ENCODE results near the gene UMODL1. TPM values are rescaled to one million over a fixed set of nuclear protein-coding genes. Genes with fewer than 3 reads are reported as not detected.
A peak's percentile ranks its signal among the peaks of the same experiment; 100 is the strongest.
"Not testable (repeated sequence)": the region's sequence is repeated elsewhere in the genome, so short reads cannot be mapped to it uniquely, and the experiment has no call there.

Gene UMODL1
- total RNA-seq, 1 donor from 2014 or later: not detected

DNA sequence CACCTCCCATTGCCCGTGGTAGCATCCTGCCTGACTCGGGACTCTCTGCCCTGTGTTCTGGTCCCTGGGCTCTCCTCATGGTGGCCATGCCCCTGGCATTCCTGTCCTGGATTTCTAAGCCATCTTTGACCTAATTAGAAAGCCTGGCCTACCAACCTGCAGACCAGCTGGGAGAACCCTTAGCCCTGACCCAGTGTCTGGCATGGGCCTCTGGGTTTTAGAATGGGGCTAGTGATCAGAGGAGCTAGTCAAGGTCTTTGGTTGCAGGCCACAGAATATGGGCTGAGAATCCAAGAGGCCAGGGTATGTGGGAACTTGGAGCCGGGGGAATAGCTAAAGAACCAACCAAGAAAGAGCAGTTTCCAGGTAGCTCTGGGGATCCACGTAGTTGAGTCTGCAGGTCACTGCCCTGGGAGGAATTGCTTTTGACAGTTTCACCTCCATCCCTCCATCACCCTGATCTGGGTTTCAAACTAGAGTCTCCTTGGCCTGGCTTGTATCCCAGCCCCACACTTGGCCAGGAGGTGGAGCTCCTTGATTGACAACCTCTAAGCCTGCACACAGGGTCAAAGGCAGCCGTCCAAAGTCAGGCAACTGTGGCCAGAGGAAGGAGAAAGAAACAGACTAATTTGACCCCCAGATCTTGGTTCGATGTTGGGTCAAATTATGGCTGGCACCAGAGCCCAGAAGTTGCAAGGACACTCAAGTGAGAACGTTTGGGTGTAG is 93.1 kb downstream of the UMODL1 start:
- Mint-ChIP-seq H3K36me3 (ENCODE audit: low read depth) (no peaks in the 10 kb centered on the region), H3K27me3 (no peaks in the 10 kb centered on the region), H3K9me3 (no peaks in the 10 kb centered on the region), H3K4me3 (no peak overlapping the region), H3K27ac (no peak overlapping the region), H3K4me1 (peaks cover 25% of the 10 kb centered on the region)
- DNase-seq: peak; percentile 88
- intact Hi-C loops (cut with micrococcal nuclease): loop anchor here (1.0 to 2.0 kb wide), 2 partner anchors 94 to 287 kb away; no protein-coding TSS in a partner anchor

DNA sequence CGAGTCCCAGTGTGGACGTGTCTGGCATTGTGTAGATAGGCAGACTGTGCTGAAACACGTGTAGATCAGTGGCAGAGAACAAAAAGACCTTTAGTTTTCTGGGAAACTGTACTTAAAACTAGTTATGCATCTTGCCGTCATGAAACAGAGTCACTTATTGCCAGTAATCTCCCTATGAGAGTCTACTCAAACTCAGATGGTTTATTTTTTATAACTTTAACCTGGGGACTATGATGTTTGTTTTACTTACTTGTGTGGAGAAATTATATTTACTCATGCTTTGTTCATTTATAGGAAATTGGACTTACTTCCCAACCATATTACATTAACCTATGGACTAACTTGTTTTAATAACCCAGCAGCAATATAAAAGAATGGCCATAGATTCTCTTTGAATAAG is 93.7 kb downstream of the UMODL1 start:
- Mint-ChIP-seq H3K4me3 (no peak overlapping the region), H3K36me3 (ENCODE audit: low read depth) (no peaks in the 10 kb centered on the region), H3K4me1 (peaks cover 25% of the 10 kb centered on the region), H3K27me3 (no peaks in the 10 kb centered on the region), H3K27ac (no peak overlapping the region), H3K9me3 (no peaks in the 10 kb centered on the region)
- intact Hi-C loops (cut with micrococcal nuclease): loop anchor here (1.0 to 2.0 kb wide), 2 partner anchors 93 to 286 kb away; no protein-coding TSS in a partner anchor
- DNase-seq: no peak

DNA sequence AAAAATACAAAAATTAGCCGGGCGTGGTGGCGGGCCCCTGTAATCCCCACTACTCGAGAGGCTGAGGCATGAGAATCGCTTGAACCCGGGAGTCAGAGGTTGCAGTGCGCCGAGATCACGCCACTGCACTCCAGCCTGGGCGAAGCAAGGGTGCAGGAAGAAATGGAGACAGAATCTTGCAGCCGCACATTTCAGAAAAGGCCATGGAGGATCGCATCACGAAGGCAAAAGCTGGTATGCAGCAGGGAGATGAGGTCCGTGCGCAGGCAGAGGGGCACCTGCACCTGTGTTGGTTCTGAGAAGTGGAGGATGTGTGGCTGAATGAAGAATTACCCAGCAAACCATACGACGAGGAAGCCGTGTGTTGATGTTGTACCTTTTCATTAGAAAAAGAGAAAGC is 94.8 kb downstream of the UMODL1 start:
- H3K36me3 Mint-ChIP-seq (ENCODE audit: low read depth): no peaks in the 10 kb centered on the region
- H3K4me1 Mint-ChIP-seq: peaks cover 23% of the 10 kb centered on the region
- no peak overlapping the region for H3K27ac Mint-ChIP-seq
- no peak overlapping the region for H3K4me3 Mint-ChIP-seq
- no peak for DNase-seq
- H3K9me3 Mint-ChIP-seq: no peaks in the 10 kb centered on the region
- no peaks in the 10 kb centered on the region for H3K27me3 Mint-ChIP-seq
- intact Hi-C loops (cut with micrococcal nuclease): loop anchor here (2.0 kb wide), 1 partner anchor 285 kb away; no protein-coding TSS in a partner anchor

DNA sequence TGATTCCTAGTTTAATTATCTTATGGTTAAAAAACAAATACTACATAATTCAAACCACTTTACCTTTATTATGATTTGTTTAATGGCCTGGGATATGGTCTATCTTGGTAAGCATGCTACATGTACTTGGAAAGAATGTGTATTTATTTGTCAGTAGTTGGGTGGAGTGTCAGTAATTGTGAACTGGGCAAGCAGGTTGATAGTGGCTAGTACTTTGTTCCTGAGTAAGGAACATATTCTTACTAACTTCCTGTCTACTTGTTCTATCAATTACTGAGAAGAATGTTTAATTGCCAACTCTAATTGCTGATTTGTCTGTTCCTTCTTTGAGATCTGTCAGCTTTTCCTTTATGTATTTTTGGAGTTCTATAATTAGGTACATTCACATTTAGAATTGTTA is 98.6 kb downstream of the UMODL1 start:
- Mint-ChIP-seq H3K36me3 (ENCODE audit: low read depth) (no peaks in the 10 kb centered on the region), H3K27me3 (no peaks in the 10 kb centered on the region), H3K4me3 (no peak overlapping the region), H3K4me1 (no peaks in the 10 kb centered on the region), H3K9me3 (no peaks in the 10 kb centered on the region), H3K27ac (no peak overlapping the region)
- DNase-seq: no peak
- intact Hi-C loops (cut with micrococcal nuclease): no loop called here

DNA sequence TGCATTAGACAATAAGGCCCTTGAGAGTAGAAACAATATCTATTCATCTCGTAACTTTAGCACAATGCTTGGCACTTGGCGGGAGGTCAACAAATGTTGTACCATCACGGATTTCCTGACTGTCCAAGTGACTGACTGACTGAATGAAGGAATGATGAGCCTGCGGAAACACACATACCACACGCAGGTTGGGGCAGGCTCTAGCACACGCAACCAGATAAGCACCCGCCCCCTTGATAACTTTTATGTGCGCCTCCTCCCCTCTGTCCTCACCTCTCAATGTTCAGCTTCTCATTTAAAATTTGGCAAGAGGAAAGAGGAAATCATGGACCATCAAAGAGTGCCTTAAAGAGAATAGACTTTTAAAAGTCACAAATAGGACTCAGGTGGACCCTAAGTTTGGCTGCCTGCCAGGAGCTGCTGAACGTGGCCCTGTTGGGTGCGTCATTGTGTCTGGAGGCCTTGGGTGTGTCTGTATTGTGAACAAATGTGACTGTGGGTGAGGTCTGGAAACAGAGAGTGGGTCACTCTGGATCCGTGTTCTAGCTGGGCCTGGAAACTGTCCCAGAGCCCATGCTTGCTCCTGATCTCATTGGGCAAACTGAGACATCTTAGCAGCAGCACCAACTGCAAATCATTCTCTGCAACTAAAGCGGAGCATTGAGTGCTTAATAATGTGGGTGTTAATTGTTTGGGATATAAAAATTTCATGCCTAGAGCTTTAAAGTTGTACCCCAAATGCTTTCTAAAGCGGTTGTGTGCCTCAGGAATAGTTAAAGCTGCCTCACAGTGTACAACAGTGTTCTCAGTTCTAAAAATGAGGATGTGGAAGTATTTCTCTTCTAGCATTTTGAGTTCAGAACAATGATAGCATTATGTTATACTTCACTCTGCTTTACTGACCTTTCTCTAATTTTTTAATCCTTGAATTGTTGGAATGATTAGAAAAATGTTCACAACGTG is 100.3 kb downstream of the UMODL1 start:
- Mint-ChIP-seq H3K36me3 (ENCODE audit: low read depth) (no peaks in the 10 kb centered on the region), H3K27ac (no peak overlapping the region), H3K4me3 (no peak overlapping the region), H3K4me1 (no peaks in the 10 kb centered on the region), H3K27me3 (peaks cover 7% of the 10 kb centered on the region), H3K9me3 (no peaks in the 10 kb centered on the region)
- DNase-seq: no peak
- intact Hi-C loops (cut with micrococcal nuclease): no loop called here

DNA sequence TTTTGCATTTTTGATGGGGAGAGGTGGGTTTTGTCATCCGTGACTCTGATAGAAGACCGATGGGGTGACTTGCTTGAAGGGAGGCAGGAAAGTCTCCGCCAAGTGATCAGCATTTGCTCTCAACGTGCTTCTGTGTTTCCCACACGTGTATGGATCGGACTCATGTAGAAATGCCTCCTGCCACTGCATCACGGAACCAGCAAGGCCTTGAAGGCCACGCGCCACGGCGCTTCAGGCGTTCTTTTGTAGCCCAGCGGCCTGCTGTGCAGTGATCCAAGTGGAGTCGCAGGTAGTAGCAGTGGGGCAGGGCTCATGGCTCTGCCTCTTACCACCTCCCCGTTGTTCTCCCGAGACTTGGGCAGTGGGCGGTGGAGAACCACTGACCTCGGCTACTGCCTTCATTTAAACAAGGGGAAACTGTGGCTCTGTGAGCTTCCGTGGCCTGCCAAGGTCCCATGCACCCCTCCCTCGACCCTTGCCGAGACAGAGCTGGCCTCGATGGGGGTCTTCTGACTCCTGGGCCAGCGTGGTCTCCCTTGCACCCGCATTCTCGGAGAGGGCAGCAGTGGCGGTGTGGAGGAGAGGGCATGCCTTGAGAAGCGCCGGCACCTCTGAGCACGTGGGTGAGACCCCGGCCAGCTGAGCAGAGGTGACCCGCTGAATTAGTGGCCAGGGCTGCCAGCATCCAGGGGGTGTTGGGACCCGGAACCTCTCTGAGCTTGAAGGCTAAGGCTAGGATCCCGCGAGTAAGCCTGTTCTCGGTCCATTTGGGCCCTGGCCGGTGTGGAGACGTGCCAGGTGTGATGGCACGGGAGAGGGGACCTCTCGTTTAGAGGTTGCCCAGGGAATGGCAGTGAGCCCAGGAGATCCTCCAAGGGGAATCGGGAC is 101.7 kb downstream of the UMODL1 start:
- intact Hi-C loops (cut with micrococcal nuclease): no loop called here
- H3K4me3 Mint-ChIP-seq: no peak overlapping the region
- no peak for DNase-seq
- no peaks in the 10 kb centered on the region for H3K36me3 Mint-ChIP-seq (ENCODE audit: low read depth)
- H3K27ac Mint-ChIP-seq: no peak overlapping the region
- no peaks in the 10 kb centered on the region for H3K4me1 Mint-ChIP-seq
- H3K9me3 Mint-ChIP-seq: no peaks in the 10 kb centered on the region
- H3K27me3 Mint-ChIP-seq: peaks cover 15% of the 10 kb centered on the region

DNA sequence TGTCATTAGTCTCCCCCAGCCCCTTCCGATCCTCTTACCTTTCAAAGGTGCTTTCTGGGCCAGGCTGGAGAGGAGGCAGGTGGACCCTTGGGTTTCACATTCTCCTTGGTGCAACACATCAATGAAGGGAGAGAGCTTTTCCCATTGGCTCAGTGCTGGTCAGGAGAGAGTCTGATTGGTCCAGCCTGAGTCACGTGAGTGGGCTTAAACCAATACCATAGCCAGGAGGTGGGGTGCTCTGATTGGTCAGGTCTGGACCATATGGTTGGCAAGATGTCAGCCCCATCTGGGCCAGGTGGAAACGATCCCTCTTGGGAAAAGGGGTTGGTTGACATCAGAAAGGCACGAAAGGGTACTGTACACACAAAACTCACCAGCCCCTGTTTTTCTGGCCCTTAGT is 103.1 kb downstream of the UMODL1 start:
- no peaks in the 10 kb centered on the region for H3K4me1 Mint-ChIP-seq
- H3K4me3 Mint-ChIP-seq: no peak overlapping the region
- H3K36me3 Mint-ChIP-seq (ENCODE audit: low read depth): no peaks in the 10 kb centered on the region
- no peaks in the 10 kb centered on the region for H3K9me3 Mint-ChIP-seq
- intact Hi-C loops (cut with micrococcal nuclease): no loop called here
- peaks cover 21% of the 10 kb centered on the region for H3K27me3 Mint-ChIP-seq
- H3K27ac Mint-ChIP-seq: no peak overlapping the region
- DNase-seq: no peak

DNA sequence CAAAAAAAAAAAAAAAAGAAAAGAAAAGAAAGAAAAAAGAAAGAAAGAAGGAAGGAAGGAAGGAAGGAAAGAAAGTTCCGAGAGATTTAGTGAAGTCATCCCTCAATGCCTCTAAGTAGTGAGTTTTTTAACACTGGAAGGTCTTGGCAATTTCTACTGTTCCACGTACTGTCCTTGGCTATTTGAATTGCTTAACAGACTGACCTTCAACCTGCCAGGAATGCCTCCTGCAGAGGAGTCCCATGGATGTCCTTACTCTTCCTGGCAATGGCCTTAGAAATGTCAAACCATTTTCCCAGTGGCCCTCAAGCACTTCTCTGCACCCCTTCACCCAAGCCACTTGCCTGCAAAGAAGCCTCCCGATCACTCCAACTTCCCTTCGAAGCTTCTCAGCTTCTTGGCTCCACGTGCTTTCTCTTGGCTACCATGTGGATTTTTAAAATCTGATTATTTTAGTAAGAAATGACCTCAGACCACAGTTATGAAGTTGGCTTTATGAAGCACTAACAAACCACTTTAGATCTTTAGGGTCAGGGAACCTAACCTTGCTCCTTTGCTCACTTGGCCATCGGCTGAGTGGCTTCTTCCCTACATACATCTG is 104.1 kb downstream of the UMODL1 start:
- intact Hi-C loops (cut with micrococcal nuclease): no loop called here
- DNase-seq: no peak
- no peaks in the 10 kb centered on the region for H3K4me1 Mint-ChIP-seq
- no peak overlapping the region for H3K4me3 Mint-ChIP-seq
- H3K9me3 Mint-ChIP-seq: no peaks in the 10 kb centered on the region
- peaks cover 24% of the 10 kb centered on the region for H3K27me3 Mint-ChIP-seq
- no peaks in the 10 kb centered on the region for H3K36me3 Mint-ChIP-seq (ENCODE audit: low read depth)
- no peak overlapping the region for H3K27ac Mint-ChIP-seq

DNA sequence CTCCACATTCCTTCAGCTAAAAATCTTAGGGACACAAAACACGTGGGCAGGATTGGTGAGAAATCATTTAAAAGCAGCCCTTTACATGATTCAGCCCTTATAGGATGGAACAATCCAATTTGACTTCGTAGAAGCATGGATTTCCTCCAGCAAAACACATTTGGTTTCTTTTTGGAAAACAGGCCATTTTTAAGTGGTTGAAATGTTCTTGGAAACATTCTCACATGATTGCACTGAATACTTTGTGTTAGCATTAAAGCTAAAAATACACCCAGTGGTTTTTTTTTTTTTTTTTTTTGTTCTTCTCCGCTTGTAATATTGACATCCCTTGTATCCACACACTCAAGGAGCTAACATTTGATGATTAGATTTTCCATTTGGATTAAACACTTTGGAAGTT is 105.7 kb downstream of the UMODL1 start:
- no peaks in the 10 kb centered on the region for H3K36me3 Mint-ChIP-seq (ENCODE audit: low read depth)
- intact Hi-C loops (cut with micrococcal nuclease): no loop called here
- no peak for DNase-seq
- H3K4me1 Mint-ChIP-seq: no peaks in the 10 kb centered on the region
- H3K4me3 Mint-ChIP-seq: no peak overlapping the region
- H3K27me3 Mint-ChIP-seq: peaks cover 27% of the 10 kb centered on the region
- H3K27ac Mint-ChIP-seq: no peak overlapping the region
- no peaks in the 10 kb centered on the region for H3K9me3 Mint-ChIP-seq

DNA sequence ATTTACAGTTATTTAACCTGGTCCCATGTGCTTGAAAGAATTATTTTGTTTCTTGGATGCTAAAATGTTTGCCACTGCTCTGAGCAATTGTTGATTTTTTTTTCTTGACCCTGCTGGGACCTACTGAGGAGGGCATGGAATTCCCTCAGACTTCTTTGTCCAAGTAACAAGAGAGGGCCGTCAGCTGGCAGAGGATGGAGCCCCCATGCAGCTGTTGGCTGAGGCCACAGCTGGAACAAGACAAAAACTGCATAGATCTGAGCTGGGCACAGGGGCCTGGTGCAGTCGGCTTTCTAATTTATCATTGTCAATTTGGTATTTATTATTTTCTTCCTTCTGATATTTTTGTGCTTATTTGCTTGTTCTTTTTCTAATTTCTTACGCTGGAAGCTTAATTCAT is 108.2 kb downstream of the UMODL1 start:
- Mint-ChIP-seq H3K36me3 (ENCODE audit: low read depth) (no peaks in the 10 kb centered on the region), H3K27me3 (peaks cover 27% of the 10 kb centered on the region), H3K4me3 (no peak overlapping the region), H3K27ac (no peak overlapping the region), H3K4me1 (no peaks in the 10 kb centered on the region), H3K9me3 (no peaks in the 10 kb centered on the region)
- intact Hi-C loops (cut with micrococcal nuclease): no loop called here
- no peak for DNase-seq

DNA sequence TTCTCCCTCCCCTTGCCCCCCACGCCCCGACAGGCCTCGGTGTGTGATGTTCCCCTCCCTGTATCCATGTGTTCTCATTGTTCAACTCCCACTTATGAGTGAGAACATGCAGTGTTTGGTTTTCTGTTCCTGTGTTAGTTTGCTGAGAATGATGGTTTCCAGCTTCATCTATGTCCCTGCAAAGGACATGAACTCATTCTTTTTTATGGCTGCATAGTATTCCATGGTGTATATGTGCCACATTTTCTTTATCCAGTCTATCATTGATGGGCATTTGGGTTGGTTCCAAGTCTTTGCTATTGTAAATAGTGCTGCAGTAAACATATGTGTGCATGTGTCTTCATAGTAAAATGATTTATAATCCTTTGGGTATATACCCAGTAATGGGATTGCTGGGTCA is 108.9 kb downstream of the UMODL1 start:
- DNase-seq; H3K27ac Mint-ChIP-seq; intact Hi-C loops (cut with micrococcal nuclease); H3K36me3 Mint-ChIP-seq (ENCODE audit: low read depth); H3K4me1 Mint-ChIP-seq; H3K4me3 Mint-ChIP-seq; H3K9me3 Mint-ChIP-seq: not testable (repeated sequence)
- H3K27me3 Mint-ChIP-seq: peaks cover 27% of the 10 kb centered on the region

DNA sequence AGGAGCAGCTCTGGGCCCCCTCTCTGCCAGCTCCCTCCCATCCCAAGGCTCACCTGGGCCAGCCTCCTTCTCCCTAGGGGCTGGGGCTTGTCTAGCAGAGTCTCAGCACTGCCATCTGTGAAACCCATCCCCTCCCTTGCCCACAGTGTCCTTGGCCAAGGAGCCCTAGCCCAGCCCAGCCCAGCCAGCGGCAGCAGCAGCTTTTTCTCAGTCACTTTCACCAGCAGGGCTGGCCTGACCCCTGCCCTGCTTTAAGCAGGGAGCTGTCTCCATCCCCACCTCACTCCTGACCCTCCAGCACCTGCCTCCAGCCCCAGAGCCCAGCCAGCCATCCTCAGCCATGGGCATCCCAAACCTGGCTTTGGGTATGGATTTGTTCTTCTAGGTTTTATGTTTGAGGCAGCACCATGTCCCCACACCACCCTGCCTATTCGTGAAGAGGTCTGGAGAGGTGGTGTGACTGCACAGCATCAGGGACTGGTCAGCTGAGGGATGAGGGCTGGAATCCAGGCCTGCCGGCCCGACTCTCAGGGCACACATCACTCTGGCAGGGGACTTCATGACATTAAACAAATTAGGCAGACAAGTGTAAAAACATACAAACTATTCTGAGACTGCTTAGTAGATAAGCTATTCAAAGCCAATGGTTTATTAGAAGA is 111.7 kb downstream of the UMODL1 start:
- Mint-ChIP-seq H3K4me1 (peaks cover 23% of the 10 kb centered on the region), H3K27me3 (peaks cover 13% of the 10 kb centered on the region), H3K9me3 (peaks cover 7% of the 10 kb centered on the region), H3K36me3 (ENCODE audit: low read depth) (peaks cover 9% of the 10 kb centered on the region), H3K27ac (no peak overlapping the region), H3K4me3 (no peak overlapping the region)
- no peak for DNase-seq
- intact Hi-C loops (cut with micrococcal nuclease): no loop called here
